HG03342 (cell line): Measurements from ENCODE around the gene ABAT.

Source experiments
- ATAC-seq: cut with Tn5 transposase; IDR thresholded peaks from one replicate; pipeline ENCODE4 v1.9.1; 2021; ENCODE audit warnings: mild to moderate bottlenecking, moderate library complexity; ENCODE audit not compliant: unreplicated experiment

ABAT gene

GRCh38 chr16:8808009-8808408, 133.6 kb downstream of the ABAT start:
- ATAC-seq = no peak

DNA sequence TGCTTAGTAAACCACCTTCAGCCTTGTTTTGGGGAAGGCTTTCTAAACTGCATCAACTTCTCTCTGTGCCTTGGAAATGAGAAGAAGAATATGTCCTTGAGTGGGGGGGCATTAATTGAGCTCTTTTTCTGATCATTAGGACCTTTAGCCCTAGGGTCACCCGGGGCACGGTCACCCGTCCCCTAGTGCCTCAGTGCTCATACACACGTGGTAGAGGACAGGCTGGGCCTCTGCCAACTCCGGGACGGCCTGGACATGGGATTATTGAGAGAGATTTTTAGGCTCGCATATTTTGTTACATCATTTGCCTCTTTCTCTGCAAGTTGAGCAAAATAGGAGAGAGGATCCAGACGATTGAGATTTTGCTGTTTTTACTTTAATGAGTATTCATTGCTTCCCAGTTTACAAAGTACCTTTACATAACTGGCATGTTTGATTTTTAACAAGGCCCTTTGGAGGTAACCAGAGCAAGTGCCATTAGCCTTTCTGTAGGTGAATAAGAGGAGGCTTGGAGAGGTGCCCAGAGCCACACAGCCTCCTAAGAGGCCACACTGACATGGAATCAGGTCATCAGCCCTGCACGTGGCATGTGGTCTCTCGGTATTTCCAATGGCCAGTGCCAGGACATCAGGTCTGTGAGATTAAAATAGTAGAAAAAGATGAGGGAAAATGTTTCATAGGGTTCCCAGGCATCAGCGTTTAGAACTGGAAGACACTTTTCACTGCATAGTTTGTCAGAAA, 134.4 kb downstream of the ABAT start:
- no peak for ATAC-seq

DNA sequence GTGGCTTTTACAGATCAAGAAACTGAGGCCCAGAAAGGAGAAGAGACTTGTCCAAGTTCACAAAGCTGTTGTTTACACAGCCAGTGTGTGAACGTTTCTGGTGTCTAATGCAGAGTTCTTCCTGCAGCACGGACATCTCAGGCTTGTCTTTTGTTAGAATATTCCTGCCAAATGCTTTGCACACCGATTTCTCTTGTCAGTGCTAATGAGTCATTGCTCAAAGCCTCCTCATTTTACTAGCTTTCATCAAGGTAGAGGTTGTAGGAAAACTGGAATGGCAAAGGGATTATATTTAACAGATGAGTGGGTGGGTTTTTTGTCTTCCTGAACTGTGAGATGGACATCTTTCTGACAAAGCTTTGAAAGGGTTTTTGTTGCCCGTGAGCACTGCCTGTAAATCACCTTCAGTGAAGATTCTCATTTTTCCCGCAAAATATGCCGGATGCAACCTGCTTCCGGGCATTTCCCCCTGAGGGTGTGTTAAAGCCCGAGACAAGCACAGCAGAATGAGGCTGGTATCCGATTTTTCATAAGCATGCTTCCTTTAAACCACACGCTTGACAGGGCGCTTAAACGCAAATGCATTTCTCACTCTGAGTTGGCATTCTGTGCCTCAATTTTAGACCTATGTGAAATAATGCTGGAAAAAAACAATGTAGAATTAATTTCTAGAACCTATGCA, 137.9 kb downstream of the ABAT start:
- no peak for ATAC-seq

- no peak for ATAC-seq
Measured at GRCh38 chr16:8814095-8814806, 139.8 kb downstream of the ABAT start.

DNA sequence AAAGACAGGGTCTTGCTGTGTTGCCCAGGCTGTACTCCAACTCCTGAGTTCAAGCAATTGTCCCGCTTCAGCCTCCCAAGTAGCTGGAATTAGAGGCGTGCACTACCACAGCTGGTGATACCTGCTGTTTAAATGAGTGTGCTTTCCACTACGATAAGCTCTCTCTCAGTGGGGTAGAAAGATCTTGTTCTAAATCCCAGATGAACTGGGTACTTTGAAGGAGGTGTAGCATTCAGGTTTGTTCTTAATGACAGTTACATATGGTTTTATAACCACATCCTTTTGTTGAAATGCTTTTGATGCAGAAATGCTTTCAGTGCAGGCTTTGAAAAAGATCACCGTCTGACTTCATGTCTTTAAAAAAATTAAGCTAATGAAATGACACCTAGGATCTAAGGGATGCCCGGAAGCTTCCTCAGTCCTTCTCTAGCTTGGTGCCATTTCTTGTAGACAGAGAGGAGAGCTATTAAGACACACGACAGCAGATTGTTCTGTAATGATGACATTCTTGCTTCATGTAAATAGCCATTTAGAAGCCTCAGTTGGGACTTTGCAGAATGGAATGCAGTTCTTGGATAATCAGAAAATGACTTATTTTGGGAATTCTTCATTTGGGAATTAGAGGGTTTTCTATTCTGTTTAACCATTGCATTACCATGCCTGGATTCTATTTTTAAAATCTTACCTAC, 142.7 kb downstream of the ABAT start:
- no peak for ATAC-seq

DNA sequence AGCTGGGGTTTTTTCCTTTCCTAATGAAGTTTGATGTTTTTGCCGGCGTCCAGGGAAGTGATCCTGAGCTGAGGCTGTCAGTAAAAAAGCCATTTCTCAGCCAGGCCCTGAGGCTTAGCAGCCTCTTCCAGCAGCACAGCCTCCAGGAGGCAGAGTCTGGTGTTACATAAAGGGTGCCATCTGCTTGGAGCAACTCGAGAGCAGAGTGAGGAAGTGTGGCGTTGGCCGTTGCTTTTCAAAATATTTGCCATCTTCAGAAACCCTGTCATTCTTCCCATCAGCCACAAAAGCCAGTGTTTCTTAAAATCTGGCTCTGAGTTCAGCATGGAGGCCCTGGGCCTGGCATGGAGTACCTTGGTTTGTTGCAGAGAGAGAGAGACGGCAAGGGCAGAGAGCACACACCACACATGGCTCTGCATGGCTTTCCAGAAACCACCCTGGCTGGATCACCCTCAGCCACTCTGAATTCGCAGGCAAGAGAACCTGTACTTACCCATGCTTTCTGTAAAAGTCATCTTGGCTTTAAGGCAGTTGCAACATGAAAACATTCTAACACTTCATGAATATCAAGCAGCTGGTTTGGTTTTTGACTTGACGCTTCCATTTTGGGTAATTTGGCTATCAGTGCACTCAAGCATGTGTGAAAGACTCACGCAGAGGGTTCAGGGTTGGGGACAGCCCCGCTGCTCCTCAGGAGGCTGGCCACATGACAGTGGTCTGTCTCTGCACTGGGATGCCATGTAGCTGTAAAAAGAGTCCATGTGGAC, 144.3 kb downstream of the ABAT start:
- ATAC-seq = peak; percentile 65

GRCh38 chr16:8819411-8820034, 145.1 kb downstream of the ABAT start:
- ATAC-seq = no peak

DNA sequence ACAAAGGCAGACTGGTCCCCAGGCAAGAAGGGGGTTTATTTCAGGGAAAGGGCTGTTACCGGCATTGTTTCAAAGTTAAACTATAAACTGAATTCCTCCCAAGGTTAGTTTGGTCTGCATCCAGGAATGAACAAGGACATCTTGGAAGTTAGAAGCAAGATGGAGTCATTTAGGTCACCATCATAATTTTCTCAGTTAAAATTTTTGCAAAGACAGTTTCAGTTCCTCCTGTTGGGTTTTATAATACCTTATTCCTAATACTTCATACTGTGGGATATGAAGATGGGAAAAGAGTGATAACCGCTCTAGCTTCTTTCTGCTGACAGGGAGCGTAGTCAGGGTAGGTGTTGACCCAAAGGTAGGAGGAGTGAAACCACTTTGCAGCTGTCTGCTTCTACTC, 148.0 kb downstream of the ABAT start:
- no peak for ATAC-seq

- no peak for ATAC-seq
Measured at GRCh38 chr16:8826278-8826879, 152.0 kb downstream of the ABAT start.

- no peak for ATAC-seq
Measured at GRCh38 chr16:8828541-8829165, 154.2 kb downstream of the ABAT start.

DNA sequence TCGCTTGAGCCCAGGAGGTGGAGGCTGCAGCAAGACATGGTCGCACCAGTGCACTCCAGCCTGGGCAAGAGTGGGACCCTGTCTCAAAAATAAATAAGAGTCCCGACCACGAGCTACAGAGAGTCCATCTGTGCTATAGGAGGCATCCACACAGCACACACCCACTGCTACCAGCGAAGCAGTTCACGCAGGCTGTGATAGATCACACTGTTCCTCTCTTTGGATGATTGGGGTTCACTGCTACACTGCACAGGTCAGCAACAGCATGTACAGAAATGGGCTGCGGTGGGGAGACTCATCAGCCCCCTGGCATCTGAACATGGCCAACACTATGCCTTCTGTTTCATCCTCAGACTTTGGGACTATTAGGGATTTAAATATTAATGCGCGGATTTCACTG, 157.0 kb downstream of the ABAT start:
- ATAC-seq = no peak

GRCh38 chr16:8831871-8832716, 157.7 kb downstream of the ABAT start:
- ATAC-seq = no peak

GRCh38 chr16:8832717-8833105, 158.3 kb downstream of the ABAT start:
- ATAC-seq = no peak
